Activated CD4-positive, alpha-beta T cell treated with anti-CD3 and anti-CD28 coated beads for 1 hour (primary cell): Measurements from ENCODE around the gene RPL15.

Experiments used
- DNase-seq: peaks from one replicate; pipeline ENCODE4 v3.0.0-alpha.2; 2020

Gene RPL15

DNA sequence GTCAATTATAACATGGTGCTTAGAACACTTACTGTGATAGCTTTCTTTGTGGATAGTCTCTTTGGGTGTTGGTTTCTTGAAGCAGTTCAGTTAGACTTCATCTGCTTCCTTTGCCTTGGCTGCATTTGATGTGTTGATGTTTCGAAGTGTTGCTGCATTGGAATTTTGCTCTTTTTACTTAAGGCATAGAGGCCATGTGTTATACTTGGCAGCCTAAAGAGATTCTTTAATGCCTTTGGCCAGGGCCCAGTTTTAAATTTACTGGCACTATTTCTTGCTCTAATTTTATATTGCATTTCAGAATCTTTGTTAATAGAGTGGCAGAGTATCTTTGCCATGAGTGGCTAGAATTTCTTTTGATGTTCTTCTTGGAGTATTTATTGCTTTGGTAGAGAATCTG is 49.4 kb downstream of the RPL15 start:
- no peak for DNase-seq

DNA sequence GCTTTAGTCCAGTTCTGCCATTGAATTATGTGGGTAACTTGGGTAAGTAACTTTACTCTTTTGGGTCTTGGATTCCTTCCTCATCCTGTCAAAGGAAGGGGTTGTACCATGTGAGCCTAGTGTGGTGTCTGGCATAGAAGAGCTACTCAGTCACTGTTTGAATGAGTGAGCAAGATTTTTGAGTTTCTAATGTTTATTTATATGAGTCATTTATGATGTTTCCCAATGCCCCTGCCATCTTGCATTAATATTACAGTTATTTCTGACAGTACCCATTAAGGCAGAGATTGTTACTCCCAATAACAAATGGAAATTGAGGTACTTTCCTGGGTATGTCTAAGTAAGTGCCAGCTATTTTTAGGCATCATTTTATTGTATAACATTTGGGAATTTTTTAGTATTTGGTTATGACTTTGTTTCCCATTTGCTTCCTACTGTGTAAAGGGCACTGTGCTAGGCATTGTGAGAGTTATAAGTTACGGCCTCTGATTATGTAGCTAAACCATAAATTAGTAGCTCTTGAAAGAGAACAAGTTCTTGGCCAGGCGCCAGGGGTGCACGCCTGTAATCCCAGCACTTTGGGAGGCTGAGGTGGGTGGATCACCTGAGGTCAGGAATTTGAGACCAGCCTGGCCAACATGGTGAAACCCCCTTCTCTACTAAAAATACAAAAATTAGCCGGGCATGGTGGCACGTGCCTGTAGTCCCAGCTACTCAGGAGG is 51.7 kb downstream of the RPL15 start:
- no peak for DNase-seq

DNA sequence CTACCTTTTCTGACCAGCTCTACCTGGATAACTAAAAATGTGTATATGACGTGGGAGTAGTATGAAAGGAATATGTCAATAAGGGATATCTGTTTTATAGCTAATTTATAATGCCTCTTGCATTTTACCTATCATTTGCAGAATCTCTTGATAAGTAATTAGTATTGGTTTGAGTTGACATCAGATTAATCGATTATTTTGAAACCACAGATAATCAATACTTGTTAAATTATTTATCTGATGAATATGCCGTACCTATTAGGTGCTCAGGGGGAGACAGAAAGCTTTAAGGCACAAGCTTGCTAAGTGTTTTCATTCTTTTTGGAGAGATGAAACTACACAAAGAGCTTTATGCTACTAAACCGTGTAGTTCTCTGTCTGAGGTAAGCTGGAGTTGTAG is 52.5 kb downstream of the RPL15 start:
- no peak for DNase-seq
